Measurements from ENCODE around the gene CAMTA1.
"Not testable (repeated sequence)": the region's sequence is repeated elsewhere in the genome, so short reads cannot be mapped to it uniquely, and the experiment has no call there.

CAMTA1 gene

DNA sequence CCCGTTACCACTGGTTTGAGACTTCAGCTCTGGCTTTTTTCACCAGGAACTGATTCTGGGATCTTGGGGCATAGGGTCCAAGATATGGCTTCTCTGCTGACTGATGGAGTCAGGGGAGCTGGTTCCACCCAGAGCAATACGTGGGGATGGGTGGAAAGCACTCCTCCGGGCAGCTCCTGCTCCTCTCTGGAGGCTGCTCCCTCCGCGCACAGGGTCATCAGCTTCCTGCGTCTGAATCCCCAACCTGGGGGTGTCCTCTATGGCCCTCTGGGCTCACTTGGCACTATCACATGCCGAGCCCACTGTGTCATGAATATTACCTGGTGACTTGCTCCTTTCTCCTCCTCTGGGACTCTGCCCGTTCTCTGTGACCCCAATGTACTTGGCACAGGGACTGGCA lies 580.5 kb downstream of the CAMTA1 start:
- DNase-seq (ENCODE audit: low read depth, low spot score): no peak
- no peak overlapping the region for H3K27ac ChIP-seq

GRCh38 chr1:7366286-7366954 lies 581.2 kb downstream of the CAMTA1 start:
- no peak overlapping the region for H3K27ac ChIP-seq
- DNase-seq (ENCODE audit: low read depth, low spot score): no peak

DNA sequence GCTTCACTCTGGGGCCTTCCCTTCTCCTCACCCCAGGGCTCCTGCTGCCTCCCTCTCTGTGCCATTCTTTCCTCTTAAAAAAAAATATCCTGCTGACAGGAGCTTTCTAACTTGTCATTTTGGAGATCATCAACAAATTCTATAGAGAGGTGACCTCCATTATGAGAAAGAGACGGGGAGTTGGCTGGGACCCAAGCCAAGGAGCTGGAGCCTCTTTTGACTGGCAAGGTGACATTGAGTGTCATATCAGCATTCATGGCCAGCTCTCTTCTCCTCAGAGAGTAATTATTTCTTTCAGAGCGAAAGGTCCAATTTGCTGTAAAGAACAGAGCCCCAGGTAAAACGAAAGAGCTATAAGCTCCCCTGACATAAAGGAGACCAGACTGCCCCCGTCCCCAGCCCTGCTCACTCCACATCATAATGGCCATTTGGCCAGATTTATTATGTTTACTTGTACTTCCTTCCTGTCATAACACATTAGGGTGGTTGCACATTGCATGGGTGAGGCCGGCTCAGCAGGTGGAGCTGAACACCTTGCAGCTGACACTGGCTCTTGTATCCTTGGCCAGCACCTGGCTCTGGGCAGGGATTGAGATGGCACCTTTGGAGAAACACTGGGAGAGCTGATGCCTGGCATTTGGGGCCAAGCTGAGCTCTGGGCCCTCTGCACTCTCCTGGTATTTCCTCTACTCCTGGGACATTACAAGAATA lies 581.9 kb downstream of the CAMTA1 start:
- DNase-seq (ENCODE audit: low read depth, low spot score): no peak
- H3K27ac ChIP-seq: no peak overlapping the region

DNA sequence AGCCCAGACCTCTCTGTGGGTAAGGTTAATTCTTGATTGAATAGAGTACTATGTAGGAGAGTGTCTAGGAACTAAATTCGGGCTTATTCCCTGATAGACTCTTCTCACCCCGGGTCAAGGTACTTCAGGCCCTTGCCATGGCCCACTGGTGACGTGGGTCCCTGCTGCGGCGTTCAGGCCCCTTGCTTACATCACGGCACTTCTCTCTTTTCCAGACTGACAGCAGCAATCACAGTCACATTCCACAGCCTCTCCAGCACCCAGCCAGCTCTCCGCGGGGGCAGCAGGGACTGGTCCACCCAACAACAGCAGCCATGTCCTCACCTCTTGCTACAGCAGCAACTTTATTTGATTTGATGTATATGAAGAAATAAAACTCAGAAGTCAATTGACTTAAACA lies 584.6 kb downstream of the CAMTA1 start:
- no peak for DNase-seq (ENCODE audit: low read depth, low spot score)
- H3K27ac ChIP-seq: no peak overlapping the region

DNA sequence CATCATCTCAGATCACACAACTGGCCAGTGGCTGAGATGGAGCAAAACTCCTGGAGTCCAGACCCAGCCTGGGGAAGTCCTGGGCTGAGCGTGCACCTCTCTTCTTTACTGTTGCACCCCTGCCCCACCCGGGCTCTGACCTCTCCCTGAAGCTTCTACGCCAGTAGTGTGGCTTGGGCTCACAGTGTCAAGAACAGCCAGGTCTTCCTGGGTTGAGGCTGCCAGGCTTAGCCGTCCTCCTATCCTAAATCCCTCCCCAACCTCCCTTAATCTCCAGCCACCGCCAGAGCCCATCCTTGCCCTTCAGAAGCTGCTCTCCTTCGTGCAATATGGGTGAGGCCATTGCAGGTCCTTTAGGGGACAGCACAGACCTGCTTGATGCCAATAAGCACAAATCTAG lies 586.7 kb downstream of the CAMTA1 start:
- no peak for DNase-seq (ENCODE audit: low read depth, low spot score)
- H3K27ac ChIP-seq: no peak overlapping the region

DNA sequence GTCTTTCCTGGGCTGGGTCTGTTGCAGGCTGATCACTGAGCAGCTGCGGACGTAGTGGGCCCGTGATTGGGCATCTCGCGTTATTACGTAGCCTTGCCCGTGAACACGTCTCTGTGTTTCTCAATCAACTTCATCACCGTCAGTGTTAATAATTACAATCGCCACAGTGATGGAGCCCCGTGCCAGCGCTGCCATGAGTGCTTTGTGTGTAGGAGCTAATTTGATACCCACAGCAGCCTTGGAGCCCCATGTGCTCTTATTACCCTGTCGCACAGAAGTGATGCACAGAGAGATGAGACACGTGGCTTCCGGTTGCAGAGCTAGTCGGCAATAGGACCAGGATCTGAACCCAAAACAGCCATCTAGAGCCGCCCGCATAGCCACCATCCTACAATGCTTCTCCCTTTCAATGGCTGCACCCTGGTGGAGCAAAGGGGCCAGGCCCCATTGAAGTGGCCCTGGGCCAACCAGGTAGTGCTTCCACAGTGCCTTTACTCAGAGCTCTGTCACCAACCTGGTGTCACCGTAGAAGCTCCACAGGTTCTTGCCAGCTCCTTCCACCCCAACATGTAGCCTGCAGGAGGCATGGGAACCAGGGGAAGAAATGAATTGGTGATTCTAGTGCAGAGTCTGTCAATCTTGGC lies 587.3 kb downstream of the CAMTA1 start:
- no peak for DNase-seq (ENCODE audit: low read depth, low spot score)
- H3K27ac ChIP-seq: no peak overlapping the region

DNA sequence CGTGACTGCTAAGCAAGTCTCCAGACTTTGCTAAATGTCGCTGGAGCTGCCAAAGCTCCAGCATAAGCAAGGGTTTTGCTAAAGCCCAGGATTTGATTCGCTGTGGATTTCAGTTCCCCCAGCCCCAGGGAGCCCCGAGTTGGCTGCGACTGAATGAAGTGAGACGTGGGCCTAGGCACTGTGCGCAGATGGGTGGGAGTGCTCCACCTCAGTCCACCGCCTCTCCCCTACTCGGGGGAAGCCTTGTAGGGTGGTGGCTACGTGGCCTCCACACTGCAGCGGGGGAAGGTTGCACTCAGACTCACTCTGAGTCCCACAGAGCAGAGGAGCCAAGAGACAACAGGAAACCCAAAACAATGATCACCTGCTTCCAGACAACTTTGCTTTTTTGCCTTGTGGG lies 588.0 kb downstream of the CAMTA1 start:
- no peak overlapping the region for H3K27ac ChIP-seq
- no peak for DNase-seq (ENCODE audit: low read depth, low spot score)

DNA sequence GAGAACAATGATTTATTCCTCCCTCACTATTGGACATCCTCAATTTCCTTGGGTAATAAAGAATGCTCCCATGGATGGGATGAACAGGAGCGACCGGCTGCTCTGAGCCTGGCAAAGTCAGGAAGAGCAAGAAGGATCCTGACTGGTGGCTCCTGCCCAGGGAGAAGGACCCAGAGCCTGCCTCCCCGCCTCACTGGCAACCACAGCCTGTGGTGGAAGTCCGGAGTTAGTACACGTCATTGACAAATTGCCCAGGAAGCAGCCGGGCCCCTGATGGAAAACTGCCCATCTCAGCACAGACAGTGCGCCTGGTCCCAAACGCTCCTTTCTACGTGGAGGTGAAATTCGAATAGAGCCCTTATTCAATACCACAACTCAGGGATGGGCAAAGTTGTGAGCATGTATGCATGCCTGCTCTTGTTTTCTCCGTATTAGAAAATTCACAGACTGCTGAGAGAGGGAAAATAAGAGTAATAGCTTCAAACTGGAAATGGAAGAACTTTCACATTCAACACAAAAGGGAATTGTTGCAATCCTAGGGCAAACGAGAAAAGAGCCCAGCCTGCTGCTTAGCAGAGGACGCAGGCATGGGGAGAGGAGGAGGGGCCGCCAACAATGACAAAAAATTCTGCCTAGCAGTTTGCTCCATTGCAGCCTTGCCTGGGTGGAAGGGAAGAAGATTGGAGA lies 588.8 kb downstream of the CAMTA1 start:
- no peak for DNase-seq (ENCODE audit: low read depth, low spot score)
- H3K27ac ChIP-seq: no peak overlapping the region

- DNase-seq (ENCODE audit: low read depth, low spot score): no peak
- H3K27ac ChIP-seq: no peak overlapping the region
Measured at GRCh38 chr1:7374563-7375160, 589.4 kb downstream of the CAMTA1 start.

GRCh38 chr1:7375329-7375728 lies 590.1 kb downstream of the CAMTA1 start:
- DNase-seq (ENCODE audit: low read depth, low spot score): no peak

DNA sequence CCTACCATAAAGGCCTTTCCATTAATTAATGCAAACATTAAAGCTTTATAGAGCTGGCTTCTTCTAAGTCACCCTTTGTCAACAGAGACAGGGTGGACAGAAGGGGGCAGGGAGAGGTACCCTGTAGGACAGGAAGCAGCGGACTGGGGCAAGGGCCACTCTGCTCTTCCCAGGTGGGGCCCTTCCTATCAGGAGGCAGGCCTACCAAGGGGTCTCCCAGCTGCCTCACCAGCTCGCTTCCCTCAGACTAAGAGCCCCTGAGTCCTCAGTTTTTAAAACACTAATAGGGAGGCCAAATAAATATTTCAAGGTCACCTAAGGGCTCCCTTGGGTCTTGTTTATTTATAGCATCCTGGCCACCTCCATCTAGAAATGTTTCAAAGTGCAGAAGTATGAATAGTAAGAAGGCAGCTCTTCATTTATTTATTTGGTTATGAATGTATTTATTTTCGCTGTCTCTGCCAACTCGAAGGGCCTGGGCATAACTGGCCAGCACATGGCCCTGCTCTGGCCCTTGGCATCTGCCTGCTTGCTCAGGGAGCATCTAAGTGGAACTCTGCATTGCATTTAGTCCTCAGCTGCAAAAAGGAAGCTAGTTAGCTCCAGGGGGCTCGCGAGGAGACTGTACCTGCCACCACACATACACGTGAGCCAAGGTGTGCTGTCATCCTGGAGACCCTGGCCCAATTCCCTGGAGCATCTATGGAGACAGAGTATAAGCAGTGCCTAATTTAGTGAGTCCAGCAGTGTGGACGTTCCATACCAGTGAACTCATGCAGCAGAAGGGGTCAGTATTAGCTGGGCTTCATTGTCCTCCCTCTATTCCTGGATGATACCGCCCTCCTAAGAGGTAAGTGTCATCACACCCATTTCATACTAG lies 590.8 kb downstream of the CAMTA1 start:
- DNase-seq (ENCODE audit: low read depth, low spot score): no peak
- H3K27ac ChIP-seq: no peak overlapping the region

More at GRCh38 chr1:7375329-7375728, 590.1 kb downstream of the CAMTA1 start:
- H3K27ac ChIP-seq: no peak overlapping the region

GRCh38 chr1:7376676-7377075 lies 591.4 kb downstream of the CAMTA1 start:
- H3K27ac ChIP-seq: no peak overlapping the region
- no peak for DNase-seq (ENCODE audit: low read depth, low spot score)

GRCh38 chr1:7378346-7379130 lies 593.3 kb downstream of the CAMTA1 start:
- no peak for DNase-seq (ENCODE audit: low read depth, low spot score)
- H3K27ac ChIP-seq: no peak overlapping the region

- peak overlapping the region; percentile 45 for H3K27ac ChIP-seq
- peak; percentile 12 for DNase-seq (ENCODE audit: low read depth, low spot score)
Measured at GRCh38 chr1:7379441-7379971, 594.3 kb downstream of the CAMTA1 start.

DNA sequence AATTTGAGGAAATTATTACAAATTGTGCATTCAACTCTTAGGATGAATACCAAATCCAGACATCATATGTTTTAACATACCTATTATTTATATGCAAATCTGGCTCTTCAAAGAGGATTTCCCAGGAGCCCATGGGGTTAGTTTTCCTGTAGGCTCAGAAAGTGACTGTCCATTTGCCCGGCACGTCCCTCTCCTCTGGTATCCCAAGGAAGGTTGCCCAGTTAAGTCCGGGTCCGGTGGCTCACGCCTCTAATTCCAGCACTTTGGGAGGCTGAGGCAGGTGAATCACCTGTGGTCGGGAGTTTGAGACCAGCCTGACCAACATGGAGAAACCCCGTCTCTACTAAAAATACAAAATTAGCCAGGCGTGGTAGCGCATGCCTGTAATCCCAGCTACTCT lies 594.8 kb downstream of the CAMTA1 start:
- peak overlapping the region; percentile 45 for H3K27ac ChIP-seq
- DNase-seq (ENCODE audit: low read depth, low spot score): not testable (repeated sequence)

DNA sequence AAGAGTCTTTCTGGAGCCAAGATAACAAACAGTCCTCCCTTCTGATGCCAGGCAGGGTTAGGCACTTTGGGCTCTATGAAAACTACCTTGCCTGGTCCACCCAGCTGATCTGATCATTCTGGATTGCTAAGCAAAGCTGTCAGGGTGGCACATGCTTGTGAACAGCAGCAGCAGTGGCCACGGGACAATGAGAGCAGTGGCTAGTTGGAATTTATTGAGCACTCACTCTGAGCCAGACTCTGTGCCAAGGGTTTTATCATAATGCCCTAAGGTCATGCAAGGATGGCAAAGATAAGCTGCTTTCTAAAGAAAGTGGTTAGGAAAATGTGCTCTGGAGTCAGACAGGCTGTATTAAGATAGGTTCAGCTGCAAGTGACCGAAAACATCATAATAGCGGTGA lies 595.5 kb downstream of the CAMTA1 start:
- no peak for DNase-seq (ENCODE audit: low read depth, low spot score)
- no peak overlapping the region for H3K27ac ChIP-seq

DNA sequence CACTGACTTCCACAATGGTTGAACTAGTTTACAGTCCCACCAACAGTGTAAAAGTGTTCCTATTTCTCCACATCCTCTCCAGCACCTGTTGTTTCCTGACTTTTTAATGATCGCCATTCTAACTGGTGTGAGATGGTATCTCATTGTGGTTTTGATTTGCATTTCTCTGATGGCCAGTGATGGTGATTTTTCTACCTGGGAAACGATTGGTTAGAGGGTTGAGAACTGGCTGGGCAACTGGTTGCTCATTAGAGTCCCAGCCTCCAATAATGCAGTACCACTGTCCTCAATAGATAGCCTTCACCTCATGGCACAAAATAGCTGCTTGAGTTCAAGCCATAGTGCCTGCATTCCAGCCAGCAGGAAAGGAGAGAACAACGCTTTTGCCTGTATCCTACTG lies 596.5 kb downstream of the CAMTA1 start:
- not testable (repeated sequence) for H3K27ac ChIP-seq; DNase-seq (ENCODE audit: low read depth, low spot score)

DNA sequence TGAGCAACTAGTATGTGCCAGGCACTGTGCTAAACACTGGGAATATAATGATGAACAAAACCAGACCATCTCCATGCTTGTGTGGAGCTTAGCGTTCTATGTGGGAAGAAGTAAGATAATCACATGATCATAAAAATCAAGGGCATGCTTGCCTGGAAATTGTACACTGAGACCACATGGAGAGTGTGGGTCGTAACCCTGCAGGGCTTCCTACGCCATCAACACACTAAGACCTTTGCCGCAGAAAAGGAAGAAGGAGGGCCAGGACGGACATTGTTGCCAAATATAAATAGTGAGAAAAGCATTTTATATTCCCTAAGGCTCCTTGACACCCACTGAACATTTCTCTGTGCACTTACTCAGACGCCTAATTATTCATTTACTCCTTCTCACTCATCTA lies 597.7 kb downstream of the CAMTA1 start:
- H3K27ac ChIP-seq: no peak overlapping the region
- no peak for DNase-seq (ENCODE audit: low read depth, low spot score)
